ENCODE measurements around the gene MAGI3.
"Not testable (repeated sequence)": the region's sequence is repeated elsewhere in the genome, so short reads cannot be mapped to it uniquely, and the experiment has no call there.

Gene MAGI3

DNA sequence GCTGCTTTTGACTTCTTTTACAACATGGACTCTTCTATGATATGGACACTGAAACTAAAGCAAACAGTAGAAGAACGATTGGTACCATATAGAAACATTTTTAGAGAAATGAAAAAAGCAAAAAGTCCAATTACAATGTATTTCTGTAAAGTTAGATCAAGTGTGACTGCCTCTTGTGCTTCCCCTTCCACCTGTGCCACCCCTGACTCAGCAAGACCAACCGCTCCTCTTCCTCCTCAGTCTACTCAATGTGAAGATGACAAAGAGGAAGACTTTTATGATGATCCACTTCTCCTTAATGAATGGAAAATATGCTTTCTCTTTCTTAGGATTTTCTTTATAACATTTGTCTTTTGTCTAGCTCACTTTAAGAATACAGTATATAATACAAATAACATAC, 302.0 kb downstream of the MAGI3 start:
- H3K4me1 ChIP-seq (ENCODE audit: control insufficient read depth, insufficient read depth, low read length) = no peaks in the 10 kb centered on the region
- peaks cover 48% of the 10 kb centered on the region for H3K36me3 ChIP-seq (ENCODE audit: control insufficient read depth, insufficient read depth, low read length)
- no peak overlapping the region for H3K27ac ChIP-seq (ENCODE audit: low read depth, low read length)
- peaks cover 25% of the 10 kb centered on the region for H3K9me3 ChIP-seq (ENCODE audit: control insufficient read depth, insufficient read depth, low read depth, low read length)
- no peak overlapping the region for H3K4me3 ChIP-seq (ENCODE audit: low read depth, low read length)
- no peaks in the 10 kb centered on the region for H3K27me3 ChIP-seq (ENCODE audit: control insufficient read depth, insufficient read depth, low read length)
- no peak overlapping the region for H3K9ac ChIP-seq (ENCODE audit: low read length)

DNA sequence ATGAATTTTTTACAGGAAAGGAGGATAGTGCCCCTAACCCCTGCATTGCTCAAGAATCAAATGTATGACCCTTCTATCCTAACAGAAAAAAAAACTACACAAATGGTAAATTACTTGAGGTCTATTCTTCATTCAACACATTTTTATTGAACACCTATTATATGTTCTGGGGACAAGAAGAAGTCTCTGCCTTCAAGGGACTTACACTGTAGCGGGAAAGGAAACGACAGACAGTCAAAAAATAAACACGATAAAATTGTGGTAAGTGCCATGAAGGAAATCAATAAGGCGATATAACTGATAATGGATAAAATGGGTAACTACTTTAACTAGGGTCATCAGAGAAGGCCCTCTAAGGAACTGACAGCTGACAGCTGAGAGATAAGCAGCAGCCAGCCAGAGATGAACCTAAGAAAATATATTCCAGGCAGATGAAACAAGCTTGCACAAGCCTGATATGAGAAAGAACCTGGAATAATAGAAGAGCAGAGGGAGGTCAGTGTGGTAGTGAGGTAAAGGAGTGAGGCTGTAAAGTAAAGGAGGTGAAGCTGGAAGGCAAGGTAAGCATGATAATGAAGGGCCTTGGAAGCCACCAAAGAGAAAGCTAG, 302.6 kb downstream of the MAGI3 start:
- H3K4me1 ChIP-seq (ENCODE audit: control insufficient read depth, insufficient read depth, low read length) = no peaks in the 10 kb centered on the region
- peaks cover 53% of the 10 kb centered on the region for H3K36me3 ChIP-seq (ENCODE audit: control insufficient read depth, insufficient read depth, low read length)
- no peak overlapping the region for H3K27ac ChIP-seq (ENCODE audit: low read depth, low read length)
- H3K27me3 ChIP-seq (ENCODE audit: control insufficient read depth, insufficient read depth, low read length) = no peaks in the 10 kb centered on the region
- no peak overlapping the region for H3K4me3 ChIP-seq (ENCODE audit: low read depth, low read length)
- H3K9ac ChIP-seq (ENCODE audit: low read length) = no peak overlapping the region
- peaks cover 25% of the 10 kb centered on the region for H3K9me3 ChIP-seq (ENCODE audit: control insufficient read depth, insufficient read depth, low read depth, low read length)

DNA sequence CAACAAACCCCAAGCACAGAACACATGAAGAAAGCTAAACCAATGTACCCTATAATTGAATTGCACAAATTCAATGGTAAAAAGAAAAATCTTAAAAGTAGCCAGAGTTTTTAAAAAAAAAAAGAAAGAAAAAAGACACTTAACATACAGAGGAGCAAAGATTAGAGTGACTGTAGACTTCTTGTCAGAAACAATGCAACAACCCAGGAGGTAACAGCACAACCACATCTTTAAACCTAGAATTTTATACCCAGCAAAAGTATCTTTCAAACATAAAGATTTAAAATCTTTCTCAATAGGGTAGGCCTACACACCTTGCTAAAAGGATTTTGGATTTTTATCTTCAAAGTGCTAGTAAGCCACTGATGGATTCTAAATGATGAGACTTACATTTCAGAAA, 304.6 kb downstream of the MAGI3 start:
- no peaks in the 10 kb centered on the region for H3K27me3 ChIP-seq (ENCODE audit: control insufficient read depth, insufficient read depth, low read length)
- peaks cover 17% of the 10 kb centered on the region for H3K9me3 ChIP-seq (ENCODE audit: control insufficient read depth, insufficient read depth, low read depth, low read length)
- no peak overlapping the region for H3K4me3 ChIP-seq (ENCODE audit: low read depth, low read length)
- no peak overlapping the region for H3K27ac ChIP-seq (ENCODE audit: low read depth, low read length)
- H3K9ac ChIP-seq (ENCODE audit: low read length) = no peak overlapping the region
- H3K36me3 ChIP-seq (ENCODE audit: control insufficient read depth, insufficient read depth, low read length) = peaks cover 62% of the 10 kb centered on the region
- no peaks in the 10 kb centered on the region for H3K4me1 ChIP-seq (ENCODE audit: control insufficient read depth, insufficient read depth, low read length)

DNA sequence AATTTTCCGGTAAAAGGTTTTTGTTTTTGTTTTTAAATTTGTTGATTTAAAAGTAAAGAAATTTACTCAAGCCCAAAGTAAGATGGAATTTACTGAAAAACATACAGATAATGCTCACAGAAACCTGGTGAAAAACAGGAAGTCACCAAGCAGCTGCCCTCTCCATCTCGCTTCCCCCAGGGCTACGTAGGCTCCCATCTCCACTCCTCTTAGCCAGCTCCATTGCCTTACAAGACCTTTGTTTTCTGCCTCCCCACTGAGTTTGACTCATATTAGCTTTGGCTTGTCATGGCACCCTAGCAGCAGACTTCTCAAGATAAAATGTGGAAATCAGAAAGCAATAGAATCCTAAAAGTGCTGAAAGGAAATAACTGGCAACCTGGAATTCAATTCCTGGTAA, 311.1 kb downstream of the MAGI3 start:
- H3K4me3 ChIP-seq (ENCODE audit: low read depth, low read length) = no peak overlapping the region
- no peaks in the 10 kb centered on the region; the same call in 1 of the 2 replicates for H3K9me3 ChIP-seq (ENCODE audit: control insufficient read depth, insufficient read depth, low read depth, low read length)
- H3K9ac ChIP-seq (ENCODE audit: low read length) = no peak overlapping the region
- no peaks in the 10 kb centered on the region for H3K27me3 ChIP-seq (ENCODE audit: control insufficient read depth, insufficient read depth, low read length)
- H3K27ac ChIP-seq (ENCODE audit: low read depth, low read length) = no peak overlapping the region
- peaks cover 2% of the 10 kb centered on the region; the same call in 1 of the 2 replicates for H3K4me1 ChIP-seq (ENCODE audit: control insufficient read depth, insufficient read depth, low read length)
- peaks cover 41% of the 10 kb centered on the region for H3K36me3 ChIP-seq (ENCODE audit: control insufficient read depth, insufficient read depth, low read length)

DNA sequence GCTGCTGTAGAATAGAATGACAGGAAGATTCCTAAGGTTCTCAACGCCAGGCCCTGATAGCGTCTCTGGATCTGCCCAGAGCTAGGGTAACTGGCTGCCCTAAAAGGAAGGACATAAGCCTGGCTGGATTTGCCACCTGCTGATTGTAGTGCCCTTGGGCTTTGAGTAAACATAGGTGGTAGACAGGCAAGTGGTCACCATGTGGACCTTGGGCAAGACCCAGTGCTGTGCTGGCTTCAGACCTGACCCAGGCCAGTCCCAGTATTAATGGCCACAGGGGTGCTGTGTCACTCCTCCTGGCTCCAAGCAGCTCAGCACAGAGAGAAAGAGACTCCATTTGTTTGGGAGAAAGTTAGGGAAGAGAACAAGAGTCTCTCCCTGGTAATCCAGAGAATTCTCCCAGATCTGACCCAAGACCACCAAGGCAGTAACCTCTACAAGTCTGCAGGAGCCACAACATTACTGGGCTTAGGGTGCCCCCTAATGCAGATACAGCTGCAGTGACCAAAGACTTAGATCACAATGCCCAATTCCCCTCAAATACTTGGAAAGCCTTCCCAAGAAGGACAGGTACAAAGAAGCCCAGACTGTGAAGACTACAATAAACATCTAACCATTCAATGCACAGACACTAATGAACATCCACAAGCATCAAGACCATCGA, 324.4 kb downstream of the MAGI3 start:
- no peak overlapping the region for H3K9ac ChIP-seq (ENCODE audit: low read length)
- H3K27me3 ChIP-seq (ENCODE audit: control insufficient read depth, insufficient read depth, low read length) = no peaks in the 10 kb centered on the region
- peaks cover 25% of the 10 kb centered on the region for H3K9me3 ChIP-seq (ENCODE audit: control insufficient read depth, insufficient read depth, low read depth, low read length)
- no peaks in the 10 kb centered on the region for H3K4me1 ChIP-seq (ENCODE audit: control insufficient read depth, insufficient read depth, low read length)
- H3K27ac ChIP-seq (ENCODE audit: low read depth, low read length) = no peak overlapping the region
- no peak overlapping the region for H3K4me3 ChIP-seq (ENCODE audit: low read depth, low read length)
- H3K36me3 ChIP-seq (ENCODE audit: control insufficient read depth, insufficient read depth, low read length) = peaks cover 67% of the 10 kb centered on the region

DNA sequence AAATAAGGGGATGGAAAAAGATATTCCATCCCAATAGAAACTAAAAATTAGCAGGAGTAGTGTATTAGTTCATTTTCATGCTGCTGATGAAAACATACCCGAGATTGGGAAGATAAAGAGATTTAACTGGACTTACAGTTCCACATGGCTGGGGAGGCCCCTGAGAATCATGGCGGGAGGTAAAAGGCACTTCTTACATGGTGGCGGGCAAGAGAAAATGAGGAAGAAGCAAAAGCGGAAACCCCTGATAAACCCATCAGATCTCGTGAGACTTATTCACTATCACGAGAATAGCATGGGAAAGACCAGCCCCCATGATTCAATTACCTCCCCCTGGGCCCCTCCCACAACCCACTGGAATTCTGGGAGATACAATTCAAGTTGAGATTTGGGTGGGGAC, 327.2 kb downstream of the MAGI3 start:
- not testable (repeated sequence) for H3K27me3 ChIP-seq (ENCODE audit: control insufficient read depth, insufficient read depth, low read length); H3K27ac ChIP-seq (ENCODE audit: low read depth, low read length); H3K4me1 ChIP-seq (ENCODE audit: control insufficient read depth, insufficient read depth, low read length); H3K4me3 ChIP-seq (ENCODE audit: low read depth, low read length); H3K9ac ChIP-seq (ENCODE audit: low read length)
- peaks cover 66% of the 10 kb centered on the region for H3K36me3 ChIP-seq (ENCODE audit: control insufficient read depth, insufficient read depth, low read length)
- H3K9me3 ChIP-seq (ENCODE audit: control insufficient read depth, insufficient read depth, low read depth, low read length) = peaks cover 42% of the 10 kb centered on the region

DNA sequence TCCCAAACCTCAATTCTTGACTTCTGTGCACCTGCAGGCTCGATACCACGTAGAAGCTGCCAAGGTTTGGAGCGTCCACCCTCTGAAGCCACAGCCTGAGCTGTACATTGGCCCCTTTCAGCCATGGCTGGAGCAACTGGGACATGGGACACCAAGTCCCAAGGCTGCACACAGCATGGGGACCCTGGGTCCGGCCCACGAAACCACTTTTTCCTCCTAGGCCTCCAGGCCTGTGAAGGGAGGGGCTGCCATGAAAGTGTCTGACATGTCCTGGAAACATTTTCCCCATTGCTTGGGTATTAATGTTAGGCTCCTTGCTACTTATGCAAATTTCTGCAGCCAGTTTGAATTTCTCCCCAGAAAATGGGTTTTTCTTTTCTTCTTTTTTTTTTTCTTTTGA, 328.3 kb downstream of the MAGI3 start:
- not testable (repeated sequence) for H3K27me3 ChIP-seq (ENCODE audit: control insufficient read depth, insufficient read depth, low read length); H3K9ac ChIP-seq (ENCODE audit: low read length); H3K4me1 ChIP-seq (ENCODE audit: control insufficient read depth, insufficient read depth, low read length); H3K27ac ChIP-seq (ENCODE audit: low read depth, low read length); H3K4me3 ChIP-seq (ENCODE audit: low read depth, low read length)
- Histone ChIP-seq H3K36me3 (ENCODE audit: control insufficient read depth, insufficient read depth, low read length) (peaks cover 70% of the 10 kb centered on the region), H3K9me3 (ENCODE audit: control insufficient read depth, insufficient read depth, low read depth, low read length) (peaks cover 42% of the 10 kb centered on the region)

DNA sequence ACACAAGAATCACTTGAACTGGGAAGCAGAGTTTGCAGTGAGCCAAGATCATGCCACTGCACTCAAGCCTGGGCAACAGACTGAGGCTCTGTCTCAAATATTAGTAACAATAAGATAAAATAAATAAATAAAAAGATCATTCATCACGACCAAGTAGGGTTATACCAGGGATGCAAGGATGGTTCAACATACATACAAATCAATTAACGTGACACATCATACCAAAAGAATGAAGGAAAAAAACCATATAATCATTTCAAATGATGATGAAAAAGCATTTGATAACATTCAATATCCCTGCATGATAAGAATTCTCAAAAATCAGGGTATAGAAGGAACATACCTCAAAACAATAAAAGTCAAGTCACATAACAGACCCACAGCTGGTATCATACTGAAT, 330.7 kb downstream of the MAGI3 start:
- no peak overlapping the region for H3K27ac ChIP-seq (ENCODE audit: low read depth, low read length)
- H3K9ac ChIP-seq (ENCODE audit: low read length) = no peak overlapping the region
- H3K36me3 ChIP-seq (ENCODE audit: control insufficient read depth, insufficient read depth, low read length) = peaks cover 76% of the 10 kb centered on the region
- no peaks in the 10 kb centered on the region for H3K4me1 ChIP-seq (ENCODE audit: control insufficient read depth, insufficient read depth, low read length)
- H3K27me3 ChIP-seq (ENCODE audit: control insufficient read depth, insufficient read depth, low read length) = no peaks in the 10 kb centered on the region
- H3K4me3 ChIP-seq (ENCODE audit: low read depth, low read length) = no peak overlapping the region
- H3K9me3 ChIP-seq (ENCODE audit: control insufficient read depth, insufficient read depth, low read depth, low read length) = peaks cover 42% of the 10 kb centered on the region

DNA sequence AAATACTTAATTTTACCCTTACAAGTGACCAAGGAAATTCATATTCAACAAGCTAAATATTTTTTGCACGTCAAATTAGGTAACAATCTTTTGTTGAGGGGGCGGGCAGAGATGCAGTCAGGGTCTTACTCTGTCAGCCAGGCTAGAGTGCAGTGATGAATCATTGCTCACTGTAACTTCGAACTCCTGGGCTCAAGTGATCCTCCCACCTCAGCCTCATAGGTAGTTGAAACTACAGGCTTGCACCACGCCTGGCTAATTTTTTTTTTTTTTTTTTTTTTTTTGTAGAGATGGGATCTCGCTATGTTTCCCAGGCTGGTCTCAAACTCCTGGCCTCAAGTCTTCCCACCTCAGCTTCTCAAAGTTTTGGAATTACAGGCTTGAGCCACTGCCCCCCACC, 342.5 kb downstream of the MAGI3 start:
- H3K27me3 ChIP-seq (ENCODE audit: control insufficient read depth, insufficient read depth, low read length) = no peaks in the 10 kb centered on the region
- peaks cover 30% of the 10 kb centered on the region for H3K36me3 ChIP-seq (ENCODE audit: control insufficient read depth, insufficient read depth, low read length)
- no peaks in the 10 kb centered on the region for H3K4me1 ChIP-seq (ENCODE audit: control insufficient read depth, insufficient read depth, low read length)
- no peak overlapping the region for H3K4me3 ChIP-seq (ENCODE audit: low read depth, low read length)
- no peaks in the 10 kb centered on the region for H3K9me3 ChIP-seq (ENCODE audit: control insufficient read depth, insufficient read depth, low read depth, low read length)
- no peak overlapping the region for H3K27ac ChIP-seq (ENCODE audit: low read depth, low read length)
- H3K9ac ChIP-seq (ENCODE audit: low read length) = no peak overlapping the region

DNA sequence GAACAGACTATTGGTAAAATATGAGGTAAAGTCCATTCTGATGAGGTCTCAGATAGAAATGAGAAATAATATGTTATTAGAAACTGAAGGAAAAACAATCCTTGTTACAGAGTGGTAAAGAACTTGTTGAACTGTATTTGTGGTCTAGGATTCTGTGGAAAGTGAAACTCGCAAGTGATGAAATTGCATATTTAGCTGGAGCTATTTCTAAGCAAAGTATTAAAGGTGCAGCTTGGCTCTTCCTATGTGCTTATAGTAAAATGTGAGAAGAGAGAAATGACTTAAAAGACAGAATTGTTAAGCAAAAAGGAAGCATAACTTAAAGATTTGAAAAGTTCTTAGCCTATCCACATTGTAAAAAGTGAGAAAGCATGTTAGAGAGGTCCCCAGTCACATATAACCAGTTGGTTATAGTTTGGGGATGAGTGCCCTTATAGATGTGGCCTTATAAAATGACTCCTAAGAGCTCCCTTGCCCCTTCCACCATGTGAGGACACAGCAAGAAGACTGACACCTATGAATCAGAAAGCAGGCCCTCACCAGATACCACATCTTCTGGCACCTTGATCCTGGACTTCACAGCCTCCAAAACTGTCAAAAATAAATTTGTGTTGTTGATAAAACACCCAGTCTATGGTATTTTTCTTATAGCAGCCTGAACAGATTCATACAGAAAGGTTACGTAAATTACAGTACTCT, 344.2 kb downstream of the MAGI3 start:
- Histone ChIP-seq H3K4me3 (ENCODE audit: low read depth, low read length) (no peak overlapping the region), H3K4me1 (ENCODE audit: control insufficient read depth, insufficient read depth, low read length) (no peaks in the 10 kb centered on the region), H3K9ac (ENCODE audit: low read length) (no peak overlapping the region), H3K27ac (ENCODE audit: low read depth, low read length) (no peak overlapping the region), H3K27me3 (ENCODE audit: control insufficient read depth, insufficient read depth, low read length) (no peaks in the 10 kb centered on the region), H3K9me3 (ENCODE audit: control insufficient read depth, insufficient read depth, low read depth, low read length) (no peaks in the 10 kb centered on the region), H3K36me3 (ENCODE audit: control insufficient read depth, insufficient read depth, low read length) (peaks cover 41% of the 10 kb centered on the region)
